H9 (cell line): ENCODE data around the gene PPL. TPM values are rescaled to one million over a fixed set of nuclear protein-coding genes. Genes with fewer than 3 reads are reported as not detected.
A peak's percentile ranks its signal among the peaks of the same experiment; 100 is the strongest.

ENCODE experiments used
- DNase-seq: peaks from one replicate; pipeline ENCODE4 v3.0.0-alpha.2; 2017
- H2AFZ ChIP-seq: one replicate; pipeline ENCODE4 v1.6.1; 2013; ENCODE audit warnings: mild to moderate bottlenecking, low read length, control low read depth, moderate library complexity
- H2AK5ac ChIP-seq: 2 replicates; pipeline ENCODE4 v1.6.1; 2013; ENCODE audit warnings: low read length, control low read depth, mixed read lengths; ENCODE audit not compliant: insufficient read length
- H2BK120ac ChIP-seq: one replicate; pipeline ENCODE4 v1.6.1; 2013; ENCODE audit warnings: low read depth, mild to moderate bottlenecking, low read length, control low read depth, inconsistent platforms; ENCODE audit not compliant: poor library complexity, severe bottlenecking
- H2BK12ac ChIP-seq: 2 replicates; pipeline ENCODE4 v1.6.1; 2013; ENCODE audit warnings: low read length, control low read depth, mixed read lengths, low read depth; ENCODE audit not compliant: insufficient read length
- H2BK15ac ChIP-seq: 2 replicates; pipeline ENCODE4 v1.6.1; 2013; ENCODE audit warnings: low read depth, low read length, control low read depth
- H2BK20ac ChIP-seq: one replicate; pipeline ENCODE4 v1.6.1; 2013; ENCODE audit warnings: low read depth, mild to moderate bottlenecking, low read length, control low read depth, inconsistent platforms; ENCODE audit not compliant: poor library complexity, severe bottlenecking
- H2BK5ac ChIP-seq: 2 replicates; pipeline ENCODE4 v1.6.1; 2013; ENCODE audit warnings: low read length, control low read depth, mixed read lengths; ENCODE audit not compliant: insufficient read length
- H3K14ac ChIP-seq: 2 replicates; pipeline ENCODE4 v1.6.1; 2013; ENCODE audit warnings: low read length, control low read depth; ENCODE audit not compliant: insufficient read depth
- H3K18ac ChIP-seq: 2 replicates; pipeline ENCODE4 v1.6.1; 2013; ENCODE audit warnings: low read depth, mild to moderate bottlenecking, mixed read lengths, low read length, control low read depth; ENCODE audit not compliant: insufficient read length
- H3K23ac ChIP-seq: 2 replicates; pipeline ENCODE4 v1.6.1; 2013; ENCODE audit warnings: low read length, control low read depth, mixed read lengths, low read depth; ENCODE audit not compliant: insufficient read length
- H3K23me2 ChIP-seq: 2 replicates; pipeline ENCODE4 v1.6.1; 2013; ENCODE audit warnings: low read depth, mild to moderate bottlenecking, mixed read lengths, low read length, control low read depth; ENCODE audit not compliant: insufficient read length, poor library complexity, severe bottlenecking
- H3K27ac ChIP-seq: 2 replicates; pipeline ENCODE4 v1.5.1; 2013; ENCODE audit warnings: low read length, control low read depth, mixed read lengths, low read depth; ENCODE audit not compliant: insufficient read length
- H3K27me3 ChIP-seq: 2 replicates; pipeline ENCODE4 v1.6.1; 2013; ENCODE audit warnings: low read length, control low read depth, inconsistent platforms; ENCODE audit not compliant: insufficient read depth
- H3K4ac ChIP-seq: 2 replicates; pipeline ENCODE4 v1.6.1; 2013; ENCODE audit warnings: low read depth, mild to moderate bottlenecking, control low read depth, inconsistent platforms, low read length, moderate library complexity
- H3K4me1 ChIP-seq: 2 replicates; pipeline ENCODE4 v1.6.1; 2013; ENCODE audit warnings: low read length, control low read depth, inconsistent platforms; ENCODE audit not compliant: insufficient read depth
- H3K4me2 ChIP-seq: 2 replicates; pipeline ENCODE4 v1.6.1; 2013; ENCODE audit warnings: low read length, control low read depth, mixed read lengths; ENCODE audit not compliant: insufficient read length, insufficient read depth
- H3K56ac ChIP-seq: 2 replicates; pipeline ENCODE4 v1.6.1; 2013; ENCODE audit warnings: low read depth, mild to moderate bottlenecking, mixed read lengths, low read length, control low read depth; ENCODE audit not compliant: insufficient read length
- H3K79me1 ChIP-seq: 2 replicates; pipeline ENCODE4 v1.6.1; 2013; ENCODE audit warnings: low read depth, mild to moderate bottlenecking, moderate library complexity, low read length, control low read depth, inconsistent platforms; ENCODE audit not compliant: insufficient read depth, poor library complexity, severe bottlenecking
- H3K79me2 ChIP-seq: 2 replicates; pipeline ENCODE4 v1.6.1; 2013; ENCODE audit warnings: low read length, control low read depth, inconsistent platforms; ENCODE audit not compliant: insufficient read depth
- H3K9ac ChIP-seq: 2 replicates; pipeline ENCODE4 v1.6.1; 2013; ENCODE audit warnings: low read length, control low read depth, mixed read lengths; ENCODE audit not compliant: insufficient read length; ENCODE audit errors: extremely low read depth
- H3K9me3 ChIP-seq: one replicate; pipeline ENCODE4 v1.6.1; 2013; ENCODE audit warnings: low read depth, low read length, inconsistent platforms; ENCODE audit not compliant: control insufficient read depth
- H3T11ph ChIP-seq: one replicate; pipeline ENCODE4 v1.6.1; 2013; ENCODE audit warnings: mild to moderate bottlenecking, low read length, control low read depth, inconsistent platforms
- H4K20me1 ChIP-seq: one replicate; pipeline ENCODE4 v1.6.1; 2013; ENCODE audit not compliant: control insufficient read depth, insufficient read length, insufficient read depth
- H4K5ac ChIP-seq: 2 replicates; pipeline ENCODE4 v1.6.1; 2013; ENCODE audit warnings: low read depth, mild to moderate bottlenecking, mixed read lengths, low read length, control low read depth; ENCODE audit not compliant: insufficient read length
- H4K8ac ChIP-seq: replicated peaks from 2 replicates; pipeline ENCODE4 v1.6.1; 2013; ENCODE audit warnings: low read length, control low read depth, mixed read lengths, low read depth; ENCODE audit not compliant: insufficient read length
- H4K91ac ChIP-seq: 2 replicates; pipeline ENCODE4 v1.6.1; 2013; ENCODE audit warnings: low read depth, mild to moderate bottlenecking, moderate library complexity, mixed read lengths, low read length, control low read depth; ENCODE audit not compliant: insufficient read length
- H3K27ac Mint-ChIP-seq, 3 experiments: 2 replicates in 2 of 3; 3 replicates in 1 of 3; pipeline ENCODE4 v1.8.0; 2020 to 2021; ENCODE audit warnings: mixed read lengths in 3 of 3, mild to moderate bottlenecking in 1 of 3, moderate library complexity in 1 of 3
- H3K27me3 Mint-ChIP-seq: 2 replicates; pipeline ENCODE4 v1.8.0; 2021; ENCODE audit warnings: low read depth, mild to moderate bottlenecking, moderate library complexity, mixed read lengths
- H3K36me3 Mint-ChIP-seq, 3 experiments: 2 replicates in 2 of 3; 3 replicates in 1 of 3; pipeline ENCODE4 v1.8.0; 2020 to 2021; ENCODE audit warnings: low read depth in 3 of 3, mixed read lengths in 3 of 3; ENCODE audit not compliant: insufficient read depth in 1 of 3
- H3K4me1 Mint-ChIP-seq, 2 experiments: 2 replicates each; pipeline ENCODE4 v1.8.0; 2020; ENCODE audit warnings: mixed read lengths in 2 of 2
- H3K4me3 Mint-ChIP-seq, 2 experiments: 2 replicates in 1 of 2; 3 replicates in 1 of 2; pipeline ENCODE4 v1.8.0; 2020 to 2021; ENCODE audit warnings: mild to moderate bottlenecking in 2 of 2, mixed read lengths in 2 of 2, moderate library complexity in 1 of 2
- H3K9me3 Mint-ChIP-seq, 2 experiments: 2 replicates in 1 of 2; 3 replicates in 1 of 2; pipeline ENCODE4 v1.8.0; 2020; ENCODE audit warnings: mild to moderate bottlenecking in 2 of 2, mixed read lengths in 2 of 2, moderate library complexity in 1 of 2
- CTCF ChIP-seq: fragments of 200-600 bp; sonication (generic); conservative IDR thresholded peaks from 3 replicates; pipeline ENCODE4 v1.8.0; 2021; ENCODE audit warnings: antibody characterized with exemption, mild to moderate bottlenecking
- WGBS: extraction: QIAGEN DNeasy Blood & Tissue Kit; methylation state at CpG from one replicate; pipeline ENCODE4 v1.1.7; 2013; ENCODE audit warnings: missing lambda C conversion rate, low lambda C conversion rate, mixed read lengths; ENCODE audit not compliant: insufficient read length; ENCODE audit errors: extremely low coverage; 5-methylcytosine and 5-hydroxymethylcytosine counted together
- total RNA-seq: library from RNA; stranded (reverse); gene quantifications from 2 replicates; pipeline ENCODE4 v1.2.1, GENCODE V29; 2021

The PPL gene
- total RNA-seq, 1 experiment from 2014 or later = 29.2 TPM

- no peak overlapping the region for H3K4me2 ChIP-seq
- no peaks in the 10 kb centered on the region for H3K9me3 ChIP-seq
- no peak overlapping the region for H3K14ac ChIP-seq
- Mint-ChIP-seq H3K4me1 (peaks cover 27 to 33% of the 10 kb centered on the region in 2 experiments), H3K27me3 (no peaks in the 10 kb centered on the region; the same call in none of the 2 replicates), H3K9me3 (peaks cover 8 to 9% of the 10 kb centered on the region in 2 experiments), H3K36me3 (peaks cover 6 to 30% (median 21%) of the 10 kb centered on the region in 3 experiments), H3K27ac (peak overlapping the region in 1 of 3 experiments; percentile 90; a peak in 2 of 7 replicates), H3K4me3 (no peak overlapping the region)
- H3K27ac ChIP-seq = no peak overlapping the region
- H2BK120ac ChIP-seq = no peak overlapping the region
- H4K20me1 ChIP-seq = no peaks in the 10 kb centered on the region
- TF ChIP-seq CTCF = no peak
- H3K18ac ChIP-seq = no peak overlapping the region
- no peak overlapping the region for H2BK5ac ChIP-seq
- H3K27me3 ChIP-seq = no peaks in the 10 kb centered on the region
- no peak overlapping the region for H3T11ph ChIP-seq
- no peak overlapping the region for H2BK15ac ChIP-seq
- no peak for DNase-seq
- no peak overlapping the region for H4K91ac ChIP-seq
- no peak overlapping the region for H2AK5ac ChIP-seq
- H3K79me2 ChIP-seq = no peaks in the 10 kb centered on the region
- H3K4ac ChIP-seq = no peak overlapping the region
- peaks cover 6% of the 10 kb centered on the region for H3K4me1 ChIP-seq
- H2BK12ac ChIP-seq = peak overlapping the region; percentile 25
- no peak overlapping the region for H2AFZ ChIP-seq
- no peaks in the 10 kb centered on the region for H3K23me2 ChIP-seq
- H4K5ac ChIP-seq = no peak overlapping the region
- H4K8ac ChIP-seq = no peak overlapping the region
- H3K23ac ChIP-seq = no peak overlapping the region
- no peak overlapping the region for H3K9ac ChIP-seq
- H3K79me1 ChIP-seq = no peaks in the 10 kb centered on the region
- H3K56ac ChIP-seq = no peak overlapping the region
- no peak overlapping the region for H2BK20ac ChIP-seq
- no CpG with 5 or more reads among the region's 5 CpGs for WGBS
Observed at GRCh38 chr16:4925791-4926190, 11.2 kb downstream of the PPL start.
